Measurements from ENCODE around the gene ASCL4.

Gene ASCL4

DNA sequence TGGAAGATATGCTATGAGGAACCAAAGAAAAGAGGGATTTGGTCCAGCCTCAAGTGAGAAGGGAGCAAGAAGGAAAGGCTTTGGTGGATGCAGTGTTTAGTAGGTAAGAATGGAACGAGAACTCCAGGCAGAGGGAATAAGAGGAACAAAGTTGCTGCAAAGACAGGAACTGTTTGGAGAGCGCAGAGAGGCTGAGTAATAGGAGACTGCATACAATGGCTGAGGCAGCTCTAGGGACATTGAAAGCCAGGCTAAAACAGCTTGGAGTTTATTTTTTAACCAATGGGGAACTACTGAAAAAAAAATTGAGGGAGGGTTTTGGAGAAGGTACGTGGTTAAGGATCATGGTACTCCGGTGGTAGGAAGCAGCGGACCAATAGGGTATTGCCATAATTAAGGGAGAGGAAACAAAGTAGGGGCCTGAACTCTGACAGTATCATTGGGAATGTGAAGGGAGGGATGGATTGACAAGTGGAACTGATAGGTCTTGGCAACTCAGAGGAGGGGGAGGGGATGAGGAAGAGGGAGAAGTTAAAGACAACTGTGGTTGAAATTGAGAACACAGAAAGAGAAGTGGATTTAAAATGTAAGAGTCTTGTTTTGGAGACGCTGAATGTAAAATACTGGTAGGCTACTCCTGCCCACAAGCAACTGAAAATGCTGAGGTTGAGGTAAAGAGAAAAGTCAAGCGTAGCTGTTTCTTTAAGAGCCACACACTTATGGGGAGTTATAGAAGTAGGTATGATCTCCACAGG, 4.8 kb downstream of the ASCL4 start:
- no peak for FAIRE-seq

DNA sequence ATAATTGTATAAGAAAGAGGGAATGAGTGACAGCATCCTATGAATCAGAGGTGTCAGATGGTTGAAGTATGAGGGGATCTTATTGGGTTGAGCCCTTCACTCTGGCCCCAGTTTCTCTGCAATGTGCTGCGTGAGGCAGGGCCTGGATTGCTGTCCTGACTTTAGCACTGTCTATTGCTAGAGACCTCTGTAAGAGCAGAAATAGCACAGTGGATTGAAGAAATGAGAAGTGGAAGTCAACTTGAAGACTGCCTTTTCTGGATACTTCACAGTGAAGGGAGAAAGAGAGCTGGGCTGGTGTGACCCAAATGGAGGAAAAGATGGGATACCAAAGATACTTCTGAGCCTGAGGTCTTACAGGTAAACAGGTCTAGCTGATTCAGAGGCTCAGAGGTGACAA, 5.8 kb downstream of the ASCL4 start:
- FAIRE-seq = no peak

DNA sequence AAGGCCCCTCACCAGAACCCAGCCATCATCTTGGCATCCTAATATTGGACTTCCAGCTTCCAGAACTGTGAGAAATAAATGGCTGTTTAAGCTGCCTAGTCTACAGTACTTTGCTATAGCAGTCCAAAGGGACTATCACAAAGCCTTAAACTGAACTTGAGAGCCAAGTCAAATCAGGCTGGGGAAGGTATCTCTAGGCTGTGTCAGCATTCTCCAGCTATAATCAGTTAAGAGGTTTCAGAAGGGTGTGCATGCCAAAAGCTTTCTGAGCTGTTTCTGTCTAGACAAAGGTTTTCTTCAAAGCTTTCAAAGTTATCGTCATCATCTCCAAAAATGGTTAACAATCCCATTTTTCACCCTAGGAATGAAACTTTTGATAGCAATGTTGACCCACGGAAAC, 7.6 kb downstream of the ASCL4 start:
- FAIRE-seq = no peak

DNA sequence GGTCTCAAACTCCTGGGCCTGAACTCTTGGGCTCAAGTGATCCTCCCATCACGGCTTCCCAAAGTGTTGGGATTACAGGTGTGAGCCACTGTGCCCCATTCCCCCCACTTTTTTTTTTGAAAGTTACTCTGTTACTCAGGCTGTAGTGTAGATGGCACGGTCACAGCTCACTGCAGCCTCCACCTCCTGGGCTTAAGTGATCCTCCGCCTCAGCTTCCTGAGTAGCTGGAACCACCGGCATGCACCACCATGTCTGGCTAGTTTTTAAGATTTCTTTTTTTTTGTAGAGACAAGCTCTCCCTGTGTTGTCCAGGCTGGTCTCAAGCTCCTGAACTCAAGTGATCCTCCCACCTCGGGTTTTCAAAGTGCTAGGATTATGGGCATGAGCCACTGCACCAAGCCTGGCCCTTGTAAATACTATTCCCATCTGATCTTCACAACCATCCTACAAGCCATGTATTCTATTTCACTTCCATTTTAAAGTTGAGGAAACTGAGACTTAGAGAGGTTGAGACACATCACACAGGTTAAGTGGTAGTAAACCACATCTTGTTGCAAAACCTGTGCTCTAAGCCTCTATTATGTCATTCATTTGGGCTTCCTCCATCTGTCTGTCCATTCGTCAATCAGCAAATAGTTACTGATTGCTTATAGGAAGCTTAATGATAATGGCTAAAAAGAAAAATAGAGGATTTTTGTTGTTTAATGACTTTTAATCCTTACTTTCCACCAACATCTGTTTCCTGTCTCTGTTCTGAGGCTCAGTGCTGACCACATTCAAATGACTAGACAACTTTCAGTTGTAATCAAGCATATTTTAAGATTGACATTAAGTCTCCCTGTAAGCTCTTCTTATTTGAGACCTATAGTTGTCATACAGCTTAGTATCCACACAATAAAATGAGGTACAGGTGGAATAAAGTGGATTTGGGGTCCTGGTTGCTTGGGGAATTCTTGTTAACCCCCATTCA, 9.2 kb downstream of the ASCL4 start:
- no peak for FAIRE-seq

DNA sequence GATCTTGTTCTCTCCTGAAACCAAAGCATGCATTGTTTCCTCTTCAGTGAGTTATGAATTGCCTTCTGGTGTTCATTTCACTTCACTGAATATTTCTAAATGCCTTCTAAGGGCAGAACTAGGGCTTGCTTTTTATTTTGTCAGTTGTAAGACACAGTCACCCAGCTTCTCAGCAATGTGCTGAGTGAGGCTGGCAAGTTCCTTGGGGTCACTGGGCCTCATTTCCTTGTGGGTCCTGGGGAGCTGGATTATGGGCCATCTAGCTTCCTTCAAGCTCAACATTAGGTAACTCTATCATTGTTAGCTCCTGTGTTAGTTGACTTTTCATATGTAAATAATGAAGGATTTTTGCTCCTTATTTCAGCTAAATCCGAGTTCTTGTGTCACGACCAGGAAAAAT, 13.8 kb downstream of the ASCL4 start:
- no peak for FAIRE-seq

DNA sequence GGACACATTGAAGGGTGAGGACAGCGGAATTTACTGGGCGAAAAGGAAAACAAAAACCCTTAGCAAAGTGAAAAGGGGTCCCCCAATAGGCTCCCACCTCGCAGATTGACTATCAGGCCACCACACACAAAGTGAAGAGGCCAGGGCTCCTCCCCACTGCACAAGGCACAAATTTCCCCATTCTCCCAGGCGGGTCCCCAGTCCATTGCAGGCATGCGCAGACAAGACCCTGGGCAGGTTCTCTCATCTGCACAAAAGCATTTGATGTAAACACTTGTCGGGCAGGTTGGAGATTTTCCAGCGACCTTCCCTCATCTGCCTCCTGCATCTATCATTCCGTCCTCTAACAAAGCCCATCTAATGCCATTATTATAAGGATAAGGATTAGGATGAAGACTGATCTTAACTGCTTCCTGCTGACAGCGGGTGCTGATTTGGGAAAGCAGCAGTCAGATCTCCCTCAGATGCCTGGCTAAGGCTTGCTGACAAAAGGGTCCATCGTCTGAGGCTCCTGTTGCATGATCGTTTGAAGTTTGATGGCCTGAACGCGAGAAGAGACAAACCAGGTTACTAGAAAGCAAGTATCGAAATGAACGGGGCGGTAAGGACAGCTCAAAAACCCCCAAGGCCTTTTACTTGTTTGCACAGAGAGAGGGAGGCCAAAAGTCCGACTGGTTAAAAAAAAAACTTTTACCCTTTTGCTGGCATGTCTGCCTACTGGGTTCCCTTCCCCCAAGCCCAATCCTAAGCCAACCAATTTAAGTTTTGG, 14.4 kb downstream of the ASCL4 start:
- no peak for FAIRE-seq

DNA sequence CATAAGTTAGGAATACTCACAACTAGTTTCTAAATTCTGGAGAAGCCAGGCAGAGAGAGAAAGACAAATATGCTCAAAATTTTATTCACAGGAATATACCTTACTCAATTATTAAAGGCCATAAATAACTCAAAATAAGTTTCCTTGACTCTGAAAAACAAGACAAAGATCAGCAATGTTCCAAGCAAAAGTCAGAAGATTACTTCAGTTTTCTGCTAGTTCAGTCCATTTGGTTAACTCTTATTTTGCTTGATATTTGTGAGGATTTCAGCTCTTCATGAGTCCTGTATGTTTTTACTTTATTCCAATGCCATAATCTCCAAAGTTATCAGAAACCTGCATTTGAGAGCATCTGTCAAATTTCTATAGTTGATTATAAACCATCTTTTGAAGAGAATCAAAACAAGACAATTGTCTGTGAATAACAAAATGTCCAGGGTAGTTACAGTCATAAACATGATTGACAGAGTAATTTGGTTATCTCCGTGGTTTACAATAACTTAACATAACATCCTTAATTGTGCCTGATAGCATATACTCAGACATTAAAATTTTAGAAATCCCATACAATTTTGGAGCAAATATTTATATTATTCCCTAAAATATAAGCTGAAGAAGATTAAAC, 17.1 kb downstream of the ASCL4 start:
- no peak for FAIRE-seq

DNA sequence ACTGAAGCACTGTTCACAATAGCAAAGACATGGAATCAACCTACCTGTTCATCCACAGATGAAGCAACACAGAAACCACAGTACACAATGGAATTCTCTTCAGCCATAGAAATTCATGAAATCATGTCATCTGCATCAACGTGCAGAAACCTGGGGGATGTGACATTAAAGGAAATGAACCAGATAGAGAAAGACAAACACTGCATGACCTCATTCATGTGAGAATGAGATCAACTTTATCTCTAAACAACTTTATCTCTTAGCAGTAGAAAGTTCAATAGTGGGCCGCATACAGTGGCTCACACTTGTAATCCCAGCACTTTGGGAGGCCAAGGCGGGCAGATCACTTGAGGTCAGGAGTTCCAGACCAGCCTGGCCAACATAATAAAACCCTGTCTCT, 19.9 kb downstream of the ASCL4 start:
- no peak for FAIRE-seq

DNA sequence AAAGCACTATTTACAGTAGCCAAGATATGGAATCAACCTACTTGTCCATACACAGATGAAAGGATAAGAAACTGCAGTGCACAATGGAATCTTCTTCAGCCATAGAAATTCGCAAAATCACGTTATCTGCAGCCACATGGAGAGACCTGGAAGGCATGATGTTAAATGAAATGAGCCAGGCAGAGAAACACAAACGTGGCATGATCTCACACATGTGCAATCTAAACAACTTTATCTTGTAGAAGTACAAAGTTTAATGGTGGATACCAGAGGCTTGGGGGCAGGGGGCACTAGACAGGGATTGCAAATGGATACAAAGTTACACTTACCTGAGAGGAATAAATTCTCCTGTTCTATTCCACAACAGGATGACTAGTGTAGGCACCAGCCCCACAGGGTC, 24.1 kb downstream of the ASCL4 start:
- no peak for FAIRE-seq

DNA sequence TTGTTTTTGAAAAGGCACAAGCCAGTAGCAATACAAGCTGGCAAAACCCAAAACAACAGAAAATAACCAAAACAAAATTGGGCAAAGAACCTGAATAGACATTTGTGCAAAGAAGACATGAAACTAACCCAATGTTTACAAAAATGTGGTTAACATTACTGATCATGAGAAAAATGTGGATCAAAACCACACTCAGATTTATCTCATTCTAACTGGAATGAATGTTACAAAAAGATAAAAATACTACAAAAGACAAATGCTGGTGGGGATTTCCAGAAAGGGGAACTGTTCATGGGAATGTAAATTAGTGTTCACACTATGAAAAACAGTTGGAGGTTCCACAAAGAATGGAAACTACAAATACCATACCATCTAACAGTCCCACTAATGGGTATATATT, 26.6 kb downstream of the ASCL4 start:
- FAIRE-seq = no peak

DNA sequence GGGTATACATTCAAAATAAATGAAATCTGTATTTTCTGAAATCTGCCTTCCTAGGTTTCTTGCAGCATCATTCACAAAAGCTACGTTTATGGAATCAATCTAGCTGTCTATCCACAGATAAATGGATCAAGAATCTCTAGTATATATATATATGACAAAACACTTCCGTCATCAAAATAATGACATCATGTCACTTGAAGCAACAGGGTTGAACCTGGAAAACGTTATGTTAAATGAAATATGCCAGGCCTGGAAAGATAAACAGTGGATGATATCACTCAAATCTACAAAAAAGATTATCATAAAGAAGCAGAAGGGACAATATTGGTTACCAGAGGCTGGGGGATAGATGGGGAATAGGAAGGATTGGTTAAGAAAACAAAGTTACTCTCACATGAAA, 28.6 kb downstream of the ASCL4 start:
- no peak for FAIRE-seq

DNA sequence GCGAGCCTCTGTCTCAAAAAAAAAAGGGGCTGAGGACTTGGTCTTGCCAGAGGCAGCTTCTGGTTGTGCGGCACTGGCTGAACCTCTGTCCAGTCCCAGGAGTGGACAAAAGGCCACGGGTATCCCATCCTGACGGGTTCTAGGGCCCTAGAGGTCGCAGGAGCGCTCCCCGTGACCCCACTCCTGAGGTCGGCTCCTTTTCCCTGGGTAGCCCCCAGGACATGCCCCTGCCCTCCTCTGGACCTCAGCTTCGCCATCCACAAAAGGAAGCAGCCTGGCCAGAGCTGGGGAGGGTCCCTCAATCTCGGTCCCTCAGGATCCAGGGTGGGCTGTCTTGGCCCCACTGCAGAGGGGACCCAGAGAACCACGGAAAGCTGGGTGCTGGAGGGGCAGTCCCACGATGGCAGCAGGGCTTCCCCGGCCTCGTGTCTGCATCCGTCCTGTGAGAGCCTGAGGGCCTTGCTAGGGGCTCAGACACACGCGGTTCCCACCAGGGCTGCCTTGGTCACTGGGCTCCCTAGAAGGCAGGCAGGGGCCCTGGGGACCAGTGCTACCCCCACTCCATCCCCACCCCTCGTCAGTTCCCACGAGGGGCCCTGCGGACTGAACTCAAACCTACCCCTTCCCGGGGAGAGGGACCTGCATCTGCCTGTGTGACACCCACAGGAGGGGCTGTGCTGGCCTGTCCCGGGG, 31.1 kb downstream of the ASCL4 start:
- no peak for FAIRE-seq

DNA sequence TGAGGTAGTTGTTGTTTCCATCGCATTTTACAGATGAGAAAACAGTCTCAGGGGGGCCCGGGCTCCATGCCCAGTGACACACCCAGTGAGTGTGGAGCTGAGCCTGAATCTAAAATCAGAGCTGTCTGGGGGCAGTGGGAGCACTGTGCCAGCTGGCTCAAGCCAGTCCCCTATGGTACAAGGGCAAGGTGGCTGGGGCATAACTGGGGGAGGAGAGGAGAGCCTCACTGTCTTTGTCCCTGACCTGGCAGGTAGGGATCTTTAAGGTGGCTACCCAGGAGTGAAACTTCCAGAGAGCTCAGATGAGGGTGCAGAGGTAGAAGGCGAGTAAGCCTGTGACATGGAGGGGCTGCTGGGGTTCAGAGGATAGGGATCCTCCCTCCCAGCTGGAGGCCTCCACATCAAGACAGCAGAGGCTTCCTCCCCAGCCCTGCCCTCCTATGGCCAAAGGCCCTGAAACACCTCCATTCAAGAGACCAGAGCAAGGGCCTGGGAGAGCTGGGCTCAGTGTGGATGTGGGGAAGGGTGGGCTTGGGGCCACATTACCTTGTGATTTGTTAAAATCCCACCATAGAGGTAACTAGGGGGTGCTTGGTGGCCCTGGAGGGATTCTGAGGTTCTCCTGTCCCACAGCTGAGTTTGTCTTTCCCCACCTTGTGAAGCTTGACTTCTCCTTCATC, 33.1 kb downstream of the ASCL4 start:
- no peak for FAIRE-seq

DNA sequence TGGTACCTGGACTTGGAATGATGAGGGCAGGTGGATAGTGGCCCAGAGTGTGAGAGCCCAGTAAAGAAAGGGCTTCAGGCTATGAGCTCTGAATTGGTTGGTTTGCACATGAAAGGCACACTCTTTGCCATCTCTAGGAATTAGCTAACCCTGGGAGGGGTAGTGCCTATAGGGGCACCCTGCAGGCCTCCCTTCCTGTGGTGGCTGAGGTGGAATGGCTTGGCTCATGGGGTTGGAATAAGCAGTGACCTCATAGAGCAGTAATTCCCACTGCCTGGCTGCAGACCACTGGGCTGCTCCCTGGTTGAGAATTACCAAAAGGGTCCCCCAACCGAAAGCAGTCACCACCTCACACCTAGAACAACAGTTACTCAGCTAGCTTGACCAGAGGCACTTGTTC, 42.7 kb downstream of the ASCL4 start:
- no peak for FAIRE-seq

DNA sequence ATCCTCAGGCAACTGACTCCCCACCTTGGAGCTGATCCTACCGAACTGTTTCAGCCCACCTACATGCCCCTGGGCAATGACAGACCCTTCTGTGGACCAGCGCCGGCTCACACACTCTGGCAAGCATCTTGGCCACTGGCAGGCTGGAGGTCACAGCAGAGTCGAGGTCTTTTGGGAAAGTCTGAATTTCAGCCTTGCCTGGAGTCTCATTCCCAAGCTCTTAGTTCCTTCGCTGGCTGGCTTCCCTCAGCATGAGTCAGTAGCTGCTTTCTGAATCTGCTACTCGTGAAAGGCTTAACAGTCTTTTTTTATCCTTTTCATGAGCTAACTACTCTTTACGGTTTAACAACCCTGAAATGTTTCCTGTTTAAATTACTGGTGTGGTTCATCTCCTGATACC, 44.5 kb downstream of the ASCL4 start:
- no peak for FAIRE-seq

DNA sequence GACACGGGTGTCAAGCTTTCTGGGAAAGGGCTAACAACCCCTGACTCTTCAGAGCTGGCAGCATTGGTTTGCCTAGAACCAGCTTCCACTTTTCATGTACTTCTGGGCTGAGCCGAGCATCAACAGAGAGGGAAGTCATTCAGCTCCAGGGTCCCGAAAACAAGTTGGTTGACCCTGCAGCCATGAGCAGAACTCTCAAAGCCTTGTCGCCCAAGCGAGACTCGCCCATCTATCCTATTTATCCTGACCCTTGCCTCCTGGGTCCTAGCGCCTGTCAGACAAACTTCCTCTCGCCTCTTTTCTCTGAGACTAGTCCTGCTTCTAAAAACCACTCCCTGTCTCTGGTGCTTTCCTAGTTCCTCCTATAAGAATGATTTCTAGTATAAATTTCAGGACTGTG, 47.9 kb downstream of the ASCL4 start:
- no peak for FAIRE-seq
